Stomach (tissue), 9 donors: Measurements from ENCODE around the gene NAALADL1. TPM values are rescaled to one million over a fixed set of nuclear protein-coding genes. Genes with fewer than 3 reads are reported as not detected.
"Not testable (repeated sequence)": the region's sequence is repeated elsewhere in the genome, so short reads cannot be mapped to it uniquely, and the experiment has no call there.

ENCODE experiments used
- DNase-seq, 2 donors: peaks; one replicate each; pipeline versions ENCODE4 v3.0.0 to v3.0.0-alpha.2; 2013 to 2019
- H3K27ac ChIP-seq, 5 donors: fragments of 200-600 bp in 4 of 5; sonication (generic) in 4 of 5; one replicate each; pipeline ENCODE4 v1.5.1; 2013 to 2019; ENCODE audit warnings: mild to moderate bottlenecking in 1 of 5, moderate library complexity in 1 of 5
- H3K27me3 ChIP-seq, 3 donors: fragments of 200-600 bp; sonication (generic); one replicate each; pipeline ENCODE4 v1.5.1; 2017 to 2019; ENCODE audit warnings: mixed run types in 1 of 3
- H3K36me3 ChIP-seq, 4 donors: fragments of 200-600 bp; sonication (generic); 1 replicate in 3 of 4; 2 replicates in 1 of 4; pipeline ENCODE4 v1.5.1; 2016 to 2019
- H3K4me1 ChIP-seq, 4 donors: fragments of 200-600 bp; sonication (generic); one replicate each; pipeline ENCODE4 v1.5.1; 2016 to 2019
- H3K4me3 ChIP-seq, 4 donors: fragments of 200-600 bp; sonication (generic) in 3 of 4; one replicate each; pipeline ENCODE4 v1.5.1; 2016 to 2019; ENCODE audit warnings: mild to moderate bottlenecking in 1 of 4
- H3K9me3 ChIP-seq, 4 donors: fragments of 200-600 bp; sonication (generic); one replicate each; pipeline ENCODE4 v1.5.1; 2016 to 2019
- CTCF ChIP-seq, 7 experiments: fragments of 450-650 bp in 4 of 7; fragments of 200-600 bp in 3 of 7; sonication (generic) in 3 of 7; IDR thresholded peaks; one replicate each; pipeline ENCODE4 v1.5.1; 2016 to 2019; ENCODE audit warnings: antibody characterized with exemption in 7 of 7, control low read depth in 2 of 7, mild to moderate bottlenecking in 1 of 7
- EP300 ChIP-seq: sonication (generic); formaldehyde crosslinking; IDR thresholded peaks from one replicate; pipeline ENCODE4 v1.6.1; 2017; ENCODE audit warnings: antibody characterized with exemption
- POLR2A ChIP-seq, 4 donors: fragments of 450-650 bp; IDR thresholded peaks; one replicate each; pipeline ENCODE4 v1.6.1; 2016; ENCODE audit warnings: antibody characterized with exemption in 4 of 4, control low read depth in 2 of 4, mild to moderate bottlenecking in 1 of 4, moderate library complexity in 1 of 4
- POLR2AphosphoS5 ChIP-seq, 3 donors: sonication (generic); formaldehyde crosslinking; IDR thresholded peaks; one replicate each; pipeline ENCODE4 v1.6.1; 2016; ENCODE audit warnings: antibody characterized with exemption in 3 of 3
- WGBS, 5 donors: extraction: QIAGEN DNeasy Blood & Tissue Kit in 3 of 5; methylation state at CpG; one replicate each; pipeline versions ENCODE4 v1.1.5 to v1.1.7; 2013 to 2018; 5-methylcytosine and 5-hydroxymethylcytosine counted together
- intact Hi-C: fragments of 100-400 bp; cut with DNase I; formaldehyde crosslinking; loops from one replicate; pipeline ENCODE4 v1.15.1; 2023; ENCODE audit warnings: low total_unique reads
- polyA plus RNA-seq, 3 donors: library from polyadenylated mRNA; stranded (reverse); fragments of 200-250 nt; gene quantifications; one replicate each; pipeline ENCODE4 v1.2.3, GENCODE V29; 2013
- total RNA-seq, 5 donors: library from RNA; depleted of rRNA; stranded (reverse); fragments of >200 nt; gene quantifications; one replicate each; pipeline versions ENCODE4 v1.1.0 to v1.2.3, GENCODE V29; 2014 to 2016
- donor health status: healthy with polysubstance abuse.
- donor health status: Bipolar disorder and iron deficiency.
- donor health status: healthy.

NAALADL1 gene
- total and polyA plus RNA-seq, 8 donors, result 1.3 to 65.2 (median 10.0) TPM; not detected in 1

- 55 to 66% (median 59%) methylated on average over 10 of the region's 10 CpGs for WGBS, 5 donors
- no peak for TF ChIP-seq EP300
- TF ChIP-seq POLR2AphosphoS5 (IDR thresholded peaks at IDR 0.05), result no peak
- TF ChIP-seq POLR2A (IDR thresholded peaks at IDR 0.05), result no peak
- TF ChIP-seq CTCF (IDR thresholded peaks at IDR 0.05), result no peak
- Histone ChIP-seq H3K36me3 (peaks cover 0 to 23% (median 16%) of the 10 kb centered on the region in 4 donors), H3K4me1 (peaks cover 15 to 38% (median 23%) of the 10 kb centered on the region in 4 donors), H3K27me3 (no peaks in the 10 kb centered on the region), H3K27ac (peak overlapping the region; percentile 87 to 94 (median 89)), H3K4me3 (peak overlapping the region; percentile 56 to 66 (median 59)), H3K9me3 (no peaks in the 10 kb centered on the region)
- DNase-seq, result no peak
- intact Hi-C loops, result no loop called here
Observed at GRCh38 chr11:65026810-65027209, 31.5 kb downstream of the NAALADL1 start.

- 66 to 80% (median 71%) methylated on average over 8 of the region's 8 CpGs for WGBS, 5 donors
- H3K9me3 ChIP-seq, H3K4me3 ChIP-seq, H3K27ac ChIP-seq, H3K27me3 ChIP-seq, DNase-seq, intact Hi-C loops: not testable (repeated sequence)
- peaks cover 10 to 14% (median 13%) of the 10 kb centered on the region in 4 donors for H3K4me1 ChIP-seq
- H3K36me3 ChIP-seq, result peaks cover 4 to 45% (median 40%) of the 10 kb centered on the region in 4 donors
Observed at GRCh38 chr11:65023502-65023901, 34.9 kb downstream of the NAALADL1 start.

DNA sequence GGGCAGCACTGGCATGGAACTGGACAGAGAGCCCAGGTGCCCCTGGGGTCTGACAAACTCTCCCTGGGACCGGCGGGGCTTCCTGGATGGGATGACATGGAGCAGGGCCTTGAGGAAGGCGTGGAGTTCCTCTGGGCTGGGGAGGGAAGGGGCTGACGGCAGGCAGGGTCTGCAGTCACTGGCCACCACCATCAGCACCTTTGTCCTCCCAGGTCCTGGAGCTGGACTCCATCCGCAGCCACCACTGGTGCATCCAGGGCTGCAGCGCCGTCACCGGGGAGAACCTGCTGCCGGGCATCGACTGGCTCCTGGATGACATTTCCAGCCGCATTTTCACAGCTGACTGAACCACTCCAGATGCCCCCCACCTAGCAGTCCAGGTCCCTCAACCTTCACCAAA, 36.8 kb downstream of the NAALADL1 start:
- Histone ChIP-seq H3K4me3 (no peak overlapping the region), H3K9me3 (no peaks in the 10 kb centered on the region), H3K36me3 (peaks cover 4 to 52% (median 46%) of the 10 kb centered on the region in 4 donors), H3K4me1 (peaks cover 0 to 4% (median 1%) of the 10 kb centered on the region in 4 donors), H3K27me3 (no peaks in the 10 kb centered on the region), H3K27ac (no peak overlapping the region)
- intact Hi-C loops, result no loop called here
- no peak for DNase-seq
- TF ChIP-seq CTCF (IDR thresholded peaks at IDR 0.05), result no peak
- WGBS, 5 donors, result 94 to 100% (median 95%) methylated on average over 1 to 11 of the region's 11 CpGs

DNA sequence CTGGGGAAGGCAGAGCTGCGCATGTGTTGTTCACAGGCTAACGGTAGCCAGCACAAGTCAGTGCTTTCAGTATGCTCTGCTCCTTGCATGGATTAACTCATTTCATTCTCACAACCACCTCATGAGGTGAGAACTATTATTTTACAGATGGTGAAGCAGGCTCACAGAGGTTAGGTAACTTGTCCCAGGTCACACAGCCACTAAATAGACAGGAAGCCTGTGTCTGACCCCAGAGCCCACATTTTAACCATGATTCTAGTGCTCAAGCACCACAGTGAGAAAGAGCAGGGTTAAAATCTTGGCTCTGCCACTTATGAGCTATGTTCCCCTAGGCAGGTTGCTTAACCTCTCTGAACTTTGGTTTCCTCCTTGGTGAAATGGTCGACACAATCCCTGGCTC, 37.4 kb downstream of the NAALADL1 start:
- DNase-seq, result no peak
- no peak overlapping the region for H3K4me3 ChIP-seq
- no peak overlapping the region for H3K27ac ChIP-seq
- intact Hi-C loops, result no loop called here
- H3K9me3 ChIP-seq, result no peaks in the 10 kb centered on the region
- H3K4me1 ChIP-seq, result peaks cover 0 to 9% (median 3%) of the 10 kb centered on the region in 4 donors
- WGBS, 5 donors, result 73 to 86% (median 78%) methylated on average over 3 of the region's 3 CpGs
- no peaks in the 10 kb centered on the region for H3K27me3 ChIP-seq
- peaks cover 4 to 52% (median 46%) of the 10 kb centered on the region in 4 donors for H3K36me3 ChIP-seq
- TF ChIP-seq EP300, result no peak
- no peak for TF ChIP-seq POLR2A (IDR thresholded peaks at IDR 0.05)
- TF ChIP-seq CTCF (IDR thresholded peaks at IDR 0.05), result no peak
- no peak for TF ChIP-seq POLR2AphosphoS5 (IDR thresholded peaks at IDR 0.05)

DNA sequence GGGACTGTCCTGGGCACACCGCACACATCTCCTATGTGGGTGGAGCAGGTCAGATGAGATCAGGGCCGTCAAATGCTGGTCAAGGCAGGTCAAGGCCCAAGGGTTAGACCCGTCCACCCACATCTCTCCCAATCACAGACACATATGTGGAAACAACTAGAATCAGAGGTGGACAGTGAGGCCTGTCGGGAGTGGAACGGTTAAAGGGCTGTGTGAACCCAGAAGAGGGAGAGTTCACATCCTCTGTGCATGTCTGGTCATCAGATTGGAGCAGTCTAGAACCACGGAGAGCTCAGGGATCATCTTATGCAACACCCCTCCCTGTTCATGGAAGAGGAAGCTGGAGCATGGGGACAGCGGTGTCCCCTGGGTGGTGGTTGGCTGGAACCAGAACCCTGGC, 38.5 kb downstream of the NAALADL1 start:
- Histone ChIP-seq H3K36me3 (peaks cover 4 to 52% (median 46%) of the 10 kb centered on the region in 4 donors), H3K27ac (no peak overlapping the region), H3K4me3 (no peak overlapping the region), H3K4me1 (peaks cover 6 to 20% (median 15%) of the 10 kb centered on the region in 4 donors), H3K9me3 (no peaks in the 10 kb centered on the region), H3K27me3 (no peaks in the 10 kb centered on the region)
- 80 to 92% (median 89%) methylated on average over 6 to 7 of the region's 7 CpGs for WGBS, 5 donors
- intact Hi-C loops, result no loop called here
- no peak for DNase-seq
- TF ChIP-seq CTCF (IDR thresholded peaks at IDR 0.05) (no peak), POLR2AphosphoS5 (IDR thresholded peaks at IDR 0.05) (no peak), EP300 (no peak), POLR2A (IDR thresholded peaks at IDR 0.05) (no peak)
